Ovary (tissue), 9 donors: ENCODE results near the gene RUSC1. TPM values are rescaled to one million over a fixed set of nuclear protein-coding genes. Genes with fewer than 3 reads are reported as not detected.

ENCODE experiments used
- DNase-seq, 5 donors: peaks; one replicate each; pipeline ENCODE4 v3.0.0-alpha.2; 2019 to 2020
- H3K27ac ChIP-seq, 2 donors: fragments of 200-600 bp; one replicate each; pipeline versions ENCODE4 v1.5.1 to v1.8.0; 2019 to 2022
- H3K27me3 ChIP-seq: fragments of 200-600 bp; one replicate; pipeline ENCODE4 v1.8.0; 2022
- H3K36me3 ChIP-seq: fragments of 200-600 bp; sonication (generic); one replicate; pipeline ENCODE4 v1.5.1; 2019
- H3K4me1 ChIP-seq: one replicate; pipeline ENCODE4 v1.8.1; 2013; ENCODE audit warnings: mild to moderate bottlenecking, moderate library complexity; ENCODE audit not compliant: insufficient read depth
- H3K4me3 ChIP-seq: fragments of 200-600 bp; sonication (generic); one replicate; pipeline ENCODE4 v1.5.1; 2017
- H3K9me3 ChIP-seq, 2 donors: fragments of 200-600 bp in 1 of 2; sonication (generic) in 1 of 2; one replicate each; pipeline versions ENCODE4 v1.5.1 to v1.8.1; 2013 to 2019; ENCODE audit warnings: mild to moderate bottlenecking in 1 of 2, moderate library complexity in 1 of 2
- CTCF ChIP-seq, 3 donors: fragments of 450-650 bp in 2 of 3; fragments of 200-600 bp in 1 of 3; IDR thresholded peaks; one replicate each; pipeline versions ENCODE4 v1.5.1 to v1.8.0; 2016 to 2022; ENCODE audit warnings: antibody characterized with exemption in 3 of 3, mild to moderate bottlenecking in 1 of 3
- EP300 ChIP-seq: sonication (generic); formaldehyde crosslinking; IDR thresholded peaks from one replicate; pipeline ENCODE4 v1.6.1; 2017; ENCODE audit warnings: antibody characterized with exemption
- POLR2A ChIP-seq: fragments of 450-650 bp; IDR thresholded peaks from one replicate; pipeline ENCODE4 v1.6.1; 2017; ENCODE audit warnings: antibody characterized with exemption, mild to moderate bottlenecking, moderate library complexity
- WGBS, 3 donors: extraction: QIAGEN DNeasy Blood & Tissue Kit in 1 of 3; methylation state at CpG; one replicate each; pipeline versions ENCODE4 v1.1.5 to v1.1.7; 2013 to 2017; 5-methylcytosine and 5-hydroxymethylcytosine counted together
- intact Hi-C, 4 donors: fragments of 100-400 bp; cut with DNase I; formaldehyde crosslinking; loops; one replicate each; pipeline versions ENCODE4 v1.11.0 to v1.15.1; 2022 to 2023
- polyA plus RNA-seq, 2 donors: library from polyadenylated mRNA; stranded (reverse); fragments of 200-250 nt in 1 of 2; fragments of 350-450 nt in 1 of 2; fragmentation: Illumina TruSeq in 1 of 2; extraction: RNeasy Lipid Tissue Mini Kit (QIAGEN cat#74804) in 1 of 2; gene quantifications; one replicate each; pipeline ENCODE4 v1.2.3, GENCODE V29; 2013 to 2014
- total RNA-seq, 7 donors: library from RNA; depleted of rRNA in 2 of 7; stranded (reverse); fragments of >200 nt in 2 of 7; fragmentation: NEBNext Ultra II Directional in 3 of 7; extraction: Animal tissue kit (Norgen Biotek cat#: 25700) in 3 of 7; gene quantifications; one replicate each; pipeline versions ENCODE4 v1.1.0 to v1.2.4, GENCODE V29; 2016 to 2023
- donor health status: DM: no; HTN: no; CAD: no; lungs with moderate emphysema.
- donor health status: DM: no; HTN: no; CAD: no.
- donor health status: Bipolar disorder and iron deficiency.
- donor health status: DM: yes; HTN: yes; CAD: no.
- donor health status: DM: no; HTN: no; CAD: no.
- donor health status: DM: yes; HTN: yes; CAD: no.

The RUSC1 gene
- total and polyA plus RNA-seq, 9 donors = 13.5 to 55.6 (median 27.6) TPM

GRCh38 chr1:155282488-155283091 is 38.1 kb upstream of the RUSC1 start:
- DNase-seq = no peak
- intact Hi-C loops = loop anchor here in 1 of 4 donors (5.0 kb wide), 1 partner anchor 35 kb away; no protein-coding TSS in a partner anchor
- no peak overlapping the region for H3K4me3 ChIP-seq
- 91 to 96% (median 95%) methylated on average over 29 of the region's 29 CpGs for WGBS, 3 donors
- TF ChIP-seq EP300 (no peak), POLR2A (no peak), CTCF (IDR thresholded peaks at IDR 0.05) (no peak)
- no peaks in the 10 kb centered on the region for H3K27me3 ChIP-seq
- H3K4me1 ChIP-seq = peaks cover 4% of the 10 kb centered on the region
- H3K36me3 ChIP-seq = no peaks in the 10 kb centered on the region
- no peaks in the 10 kb centered on the region for H3K9me3 ChIP-seq
- no peak overlapping the region for H3K27ac ChIP-seq

- no peak for DNase-seq
- H3K4me1 ChIP-seq = no peaks in the 10 kb centered on the region
- no peak for TF ChIP-seq POLR2A
- no peaks in the 10 kb centered on the region for H3K36me3 ChIP-seq
- no peaks in the 10 kb centered on the region for H3K9me3 ChIP-seq
- no peak overlapping the region for H3K4me3 ChIP-seq
- H3K27me3 ChIP-seq = no peaks in the 10 kb centered on the region
- no peak overlapping the region for H3K27ac ChIP-seq
- 87 to 94% (median 88%) methylated on average over 12 of the region's 12 CpGs for WGBS, 3 donors
- intact Hi-C loops = loop anchor here in 1 of 4 donors (5.0 kb wide), 1 partner anchor 33 kb away; no protein-coding TSS in a partner anchor
Measured at GRCh38 chr1:155284476-155284875, 36.2 kb upstream of the RUSC1 start.

- no peak overlapping the region for H3K4me3 ChIP-seq
- no peaks in the 10 kb centered on the region for H3K4me1 ChIP-seq
- no peaks in the 10 kb centered on the region for H3K9me3 ChIP-seq
- H3K27me3 ChIP-seq = no peaks in the 10 kb centered on the region
- 89 to 92% (median 90%) methylated on average over 14 of the region's 14 CpGs for WGBS, 3 donors
- DNase-seq = no peak
- H3K36me3 ChIP-seq = no peaks in the 10 kb centered on the region
- H3K27ac ChIP-seq = no peak overlapping the region
- no peak for TF ChIP-seq EP300
- TF ChIP-seq CTCF (IDR thresholded peaks at IDR 0.05) = no peak
- TF ChIP-seq POLR2A = no peak
- intact Hi-C loops = no loop called here
Measured at GRCh38 chr1:155285063-155285462, 35.6 kb upstream of the RUSC1 start.

- Histone ChIP-seq H3K27ac (no peak overlapping the region), H3K36me3 (no peaks in the 10 kb centered on the region), H3K4me1 (no peaks in the 10 kb centered on the region), H3K9me3 (no peaks in the 10 kb centered on the region), H3K4me3 (no peak overlapping the region), H3K27me3 (no peaks in the 10 kb centered on the region)
- intact Hi-C loops = no loop called here
- DNase-seq = no peak
- WGBS, 3 donors = 84 to 90% (median 87%) methylated on average over 18 of the region's 18 CpGs
- no peak for TF ChIP-seq EP300
- TF ChIP-seq POLR2A = no peak
- no peak for TF ChIP-seq CTCF (IDR thresholded peaks at IDR 0.05)
Measured at GRCh38 chr1:155285631-155286044, 35.1 kb upstream of the RUSC1 start.

- Histone ChIP-seq H3K27ac (no peak overlapping the region), H3K9me3 (no peaks in the 10 kb centered on the region), H3K36me3 (no peaks in the 10 kb centered on the region), H3K4me1 (no peaks in the 10 kb centered on the region), H3K27me3 (no peaks in the 10 kb centered on the region), H3K4me3 (no peak overlapping the region)
- intact Hi-C loops = no loop called here
- 89 to 95% (median 94%) methylated on average over 2 of the region's 2 CpGs for WGBS, 3 donors
- no peak for DNase-seq
- TF ChIP-seq CTCF (IDR thresholded peaks at IDR 0.05) = no peak
- no peak for TF ChIP-seq POLR2A
- no peak for TF ChIP-seq EP300
Measured at GRCh38 chr1:155286544-155286943, 34.1 kb upstream of the RUSC1 start.
